PC-3 (cell line): ENCODE measurements around the gene SAMD14. TPM values are rescaled to one million over a fixed set of nuclear protein-coding genes. Genes with fewer than 3 reads are reported as not detected.

Experiments
- ATAC-seq: fragments of 200-7000 bp; cut with Tn5 transposase; 2 replicates; pipeline ENCODE4 v1.9.1; 2020; ENCODE audit warnings: mild to moderate bottlenecking, moderate library complexity
- BruUV-seq: library from RNA; stranded (reverse); fragments of 400-500 nt; replicated peaks from 2 replicates; lab custom pipeline; 2021; lab: Mats Ljungman, UMichigan
- CTCF ChIA-PET: fragments of 300-600 bp; sonication (Branson Sonifier 250); formaldehyde crosslinking; loops from one replicate; lab custom pipeline; 2022; ENCODE audit warnings: antibody characterized with exemption; lab: Charles Lee
- POLR2A ChIA-PET: fragments of 300-600 bp; sonication (Branson Sonifier 250); formaldehyde crosslinking; loops from one replicate; lab custom pipeline; 2022; ENCODE audit warnings: antibody characterized with exemption; ENCODE audit not compliant: unreplicated experiment; lab: Charles Lee
- DNase-seq: peaks from one replicate; pipeline ENCODE4 v3.0.0-alpha.2; 2015
- H2AFZ ChIP-seq: fragments of 300-600 bp; sonication (generic); 2 replicates; pipeline ENCODE4 v1.6.0; 2016; ENCODE audit warnings: antibody characterized with exemption, low read length
- H3F3A ChIP-seq: fragments of 300-600 bp; sonication (generic); one replicate; pipeline ENCODE4 v1.6.0; 2017; ENCODE audit warnings: antibody characterized with exemption, low read length, control low read depth, mild to moderate bottlenecking; ENCODE audit not compliant: unreplicated experiment
- H3K27ac ChIP-seq: fragments of 300-600 bp; sonication (generic); 2 replicates; pipeline ENCODE4 v1.5.1; 2016; ENCODE audit warnings: mild to moderate bottlenecking, low read length
- H3K27me3 ChIP-seq: fragments of 300-600 bp; sonication (generic); 2 replicates; pipeline ENCODE4 v1.6.1; 2016; ENCODE audit warnings: low read length, mixed read lengths
- H3K36me3 ChIP-seq: fragments of 300-600 bp; sonication (generic); 2 replicates; pipeline ENCODE4 v1.6.1; 2016; ENCODE audit warnings: low read depth, mixed run types, low read length, mixed read lengths
- H3K4me1 ChIP-seq: fragments of 300-600 bp; sonication (generic); 2 replicates; pipeline ENCODE4 v1.5.1; 2016; ENCODE audit warnings: low read length; ENCODE audit not compliant: insufficient read depth
- H3K4me2 ChIP-seq: fragments of 300-600 bp; sonication (generic); 2 replicates; pipeline ENCODE4 v1.6.0; 2016; ENCODE audit warnings: low read length
- H3K4me3 ChIP-seq: fragments of 300-600 bp; sonication (generic); 2 replicates; pipeline ENCODE4 v1.5.1; 2016; ENCODE audit warnings: mild to moderate bottlenecking, low read length, mixed read lengths
- H3K79me2 ChIP-seq: fragments of 300-600 bp; sonication (generic); 2 replicates; pipeline ENCODE4 v1.6.1; 2017; ENCODE audit warnings: low read length, mixed read lengths
- H3K9ac ChIP-seq: fragments of 300-600 bp; sonication (generic); 2 replicates; pipeline ENCODE4 v1.6.0; 2016; ENCODE audit warnings: mild to moderate bottlenecking, low read length
- H3K9me2 ChIP-seq: fragments of 300-600 bp; sonication (generic); replicated peaks from 2 replicates; pipeline ENCODE4 v1.6.1; 2016; ENCODE audit warnings: mixed run types, low read length, mixed read lengths
- H3K9me3 ChIP-seq: fragments of 300-600 bp; sonication (generic); 2 replicates; pipeline ENCODE4 v1.6.1; 2016; ENCODE audit warnings: low read length, mixed read lengths
- H4K20me1 ChIP-seq: fragments of 300-600 bp; sonication (generic); 2 replicates; pipeline ENCODE4 v1.6.1; 2016; ENCODE audit warnings: low read length, mixed read lengths
- EZH2 ChIP-seq: fragments of 300-600 bp; sonication (generic); IDR thresholded peaks from one replicate; pipeline ENCODE4 v1.6.1; 2017; ENCODE audit warnings: antibody characterized with exemption, mild to moderate bottlenecking, low read length; ENCODE audit not compliant: unreplicated experiment
- EZH2phosphoT487 ChIP-seq: fragments of 300-600 bp; sonication (generic); IDR thresholded peaks from 2 replicates; pipeline ENCODE4 v1.6.1; 2018; ENCODE audit warnings: mild to moderate bottlenecking, antibody characterized with exemption, low read length, borderline replicate concordance
- intact Hi-C: fragments of 100-400 bp; cut with micrococcal nuclease; formaldehyde crosslinking; loops from 2 replicates; pipeline ENCODE4 v1.9.0; 2023
- total RNA-seq: library from RNA; depleted of rRNA; stranded (reverse); fragments of >200 nt; gene quantifications from 2 replicates; pipeline ENCODE4 v1.2.3, GENCODE V29; 2014
- TF ChIP-seq, protein P1 (sequence below): fragments of 300-600 bp; sonication (generic); conservative IDR thresholded peaks from 2 replicates; pipeline ENCODE4 v1.5.1; 2017; ENCODE audit warnings: antibody characterized with exemption, low read depth, mild to moderate bottlenecking, low read length

The SAMD14 gene
- total RNA-seq, 1 experiment from 2014 or later, result 0.11 TPM

DNA sequence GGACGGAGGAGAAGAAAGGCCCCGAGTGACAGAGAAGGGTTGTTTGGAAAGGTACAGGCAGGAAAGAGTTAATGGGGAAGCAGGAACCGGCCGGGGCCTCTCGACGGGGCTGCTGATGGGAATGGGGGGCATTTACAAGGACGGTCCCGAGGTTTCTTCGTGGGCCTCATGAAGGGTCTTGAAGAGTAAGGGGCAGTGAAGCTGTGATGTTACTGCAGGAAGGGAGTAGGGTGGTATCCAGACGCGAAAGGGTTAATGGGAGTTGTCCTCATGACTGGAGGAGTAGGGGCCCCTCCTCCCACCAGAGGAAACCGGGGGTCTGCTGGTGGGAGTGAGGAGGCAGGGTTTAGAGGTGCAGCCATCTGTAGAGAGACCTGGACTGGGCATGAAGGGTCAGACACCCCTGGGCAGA lies 34.3 kb downstream of the SAMD14 start:
- H3K9me3 ChIP-seq, result no peaks in the 10 kb centered on the region
- ATAC-seq (no peak), DNase-seq (no peak)
- H4K20me1 ChIP-seq, result no peaks in the 10 kb centered on the region
- TF ChIP-seq EZH2phosphoT487, result no peak
- TF ChIP-seq, protein P1, sequence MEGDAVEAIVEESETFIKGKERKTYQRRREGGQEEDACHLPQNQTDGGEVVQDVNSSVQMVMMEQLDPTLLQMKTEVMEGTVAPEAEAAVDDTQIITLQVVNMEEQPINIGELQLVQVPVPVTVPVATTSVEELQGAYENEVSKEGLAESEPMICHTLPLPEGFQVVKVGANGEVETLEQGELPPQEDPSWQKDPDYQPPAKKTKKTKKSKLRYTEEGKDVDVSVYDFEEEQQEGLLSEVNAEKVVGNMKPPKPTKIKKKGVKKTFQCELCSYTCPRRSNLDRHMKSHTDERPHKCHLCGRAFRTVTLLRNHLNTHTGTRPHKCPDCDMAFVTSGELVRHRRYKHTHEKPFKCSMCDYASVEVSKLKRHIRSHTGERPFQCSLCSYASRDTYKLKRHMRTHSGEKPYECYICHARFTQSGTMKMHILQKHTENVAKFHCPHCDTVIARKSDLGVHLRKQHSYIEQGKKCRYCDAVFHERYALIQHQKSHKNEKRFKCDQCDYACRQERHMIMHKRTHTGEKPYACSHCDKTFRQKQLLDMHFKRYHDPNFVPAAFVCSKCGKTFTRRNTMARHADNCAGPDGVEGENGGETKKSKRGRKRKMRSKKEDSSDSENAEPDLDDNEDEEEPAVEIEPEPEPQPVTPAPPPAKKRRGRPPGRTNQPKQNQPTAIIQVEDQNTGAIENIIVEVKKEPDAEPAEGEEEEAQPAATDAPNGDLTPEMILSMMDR, result no peak
- no peak for TF ChIP-seq EZH2
- H3K27ac ChIP-seq, result no peak overlapping the region
- H3F3A ChIP-seq, result peaks cover 12% of the 10 kb centered on the region
- intact Hi-C loops, result loop anchor here (2.0 kb wide), 5 partner anchors 33 to 201 kb away; partner anchors contain the start of gene PPP1R9B
- no peaks in the 10 kb centered on the region; the same call in 1 of the 2 replicates for H3K36me3 ChIP-seq
- H3K27me3 ChIP-seq, result no peaks in the 10 kb centered on the region
- peaks cover 14% of the 10 kb centered on the region for H3K4me1 ChIP-seq
- H3K4me3 ChIP-seq, result peak overlapping the region; percentile 88
- no TSS peak for BruUV-seq
- H3K4me2 ChIP-seq, result peak overlapping the region; percentile 96
- CTCF ChIA-PET, result no interaction called here
- no peaks in the 10 kb centered on the region for H3K9me2 ChIP-seq
- peaks cover 9% of the 10 kb centered on the region for H3K79me2 ChIP-seq
- POLR2A ChIA-PET, result no interaction called here
- peak overlapping the region; percentile 76 for H3K9ac ChIP-seq
- H2AFZ ChIP-seq, result peak overlapping the region; percentile 95

DNA sequence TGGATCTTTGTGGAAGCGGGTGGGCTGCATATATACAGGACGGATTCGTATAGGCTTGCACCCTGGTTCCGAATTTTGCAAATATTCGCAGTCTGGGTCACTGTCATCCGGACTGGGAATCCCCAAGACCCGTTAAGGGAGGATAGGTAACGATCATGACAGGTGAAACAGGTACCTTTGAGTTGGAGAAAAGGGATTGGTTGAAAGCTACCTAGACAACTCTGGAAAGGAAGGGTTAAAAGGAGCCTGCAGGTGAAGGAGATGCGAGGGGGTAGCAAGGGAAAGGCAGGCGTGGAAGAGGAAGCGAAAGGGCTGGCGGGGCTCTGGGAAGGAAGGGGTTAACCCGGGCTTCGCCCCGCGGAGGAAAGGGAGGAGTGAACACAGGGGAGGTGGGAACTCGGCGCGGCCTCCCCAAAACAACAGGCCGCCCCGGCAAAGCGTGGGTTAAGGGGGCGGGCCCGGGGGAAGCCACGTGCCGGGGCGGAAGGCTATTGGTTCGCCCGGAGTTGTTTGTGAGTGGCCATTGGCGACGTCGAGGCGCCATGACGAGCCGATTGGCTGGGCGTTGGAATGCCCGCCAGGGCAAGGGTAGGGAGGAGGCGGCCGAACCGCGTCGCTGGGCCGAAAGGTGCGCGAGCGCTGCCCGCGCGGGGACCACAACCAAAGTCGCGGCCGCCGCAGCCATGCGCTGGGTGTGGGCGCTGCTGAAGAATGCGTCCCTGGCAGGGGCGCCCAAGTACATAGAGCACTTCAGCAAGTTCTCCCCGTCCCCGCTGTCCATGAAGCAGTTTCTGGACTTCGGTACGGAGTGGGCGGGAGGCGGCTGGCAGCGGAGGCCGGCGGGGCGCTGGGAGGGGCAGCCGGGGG lies 35.0 kb downstream of the SAMD14 start, which contains the start of gene PDK2:
Gene PDK2 (plus strand): TSS at position 599 of the 867 bp plus-strand sequence. CDS start 85 bp downstream, at position 684.
- BruUV-seq, result TSS peak; percentile 37
- H3K9me2 ChIP-seq, result no peaks in the 10 kb centered on the region
- ChIA-PET CTCF (interaction anchor here (0.6 to 1.7 kb wide), 17 partner anchors 13 to 349 kb away, joined by 3 to 11 read pairs (median 4); partner anchors contain the start of genes ITGA3 and PPP1R9B), POLR2A (interaction anchor here (0.8 kb wide), 1 partner anchor 32 kb away, joined by 3 read pairs; no protein-coding TSS in a partner anchor)
- peaks cover 4% of the 10 kb centered on the region for H3K36me3 ChIP-seq
- H2AFZ ChIP-seq, result peak within 1 kb of the TSS; percentile 95
- peak within 1 kb of the TSS; percentile 76 for H3K9ac ChIP-seq
- peaks cover 12% of the 10 kb centered on the region for H3F3A ChIP-seq
- peaks cover 14% of the 10 kb centered on the region for H3K4me1 ChIP-seq
- H3K27me3 ChIP-seq, result no peaks in the 10 kb centered on the region
- H4K20me1 ChIP-seq, result no peaks in the 10 kb centered on the region
- ATAC-seq (peak; percentile 82), DNase-seq (peak; percentile 99)
- no peaks in the 10 kb centered on the region for H3K9me3 ChIP-seq
- peak within 1 kb of the TSS; percentile 88 for H3K4me3 ChIP-seq
- peak within 1 kb of the TSS; percentile 20 for H3K27ac ChIP-seq
- TF ChIP-seq EZH2 (no peak), EZH2phosphoT487 (no peak)
- TF ChIP-seq, protein P1, result no peak
- peak within 1 kb of the TSS; percentile 96 for H3K4me2 ChIP-seq
- H3K79me2 ChIP-seq, result peaks cover 9% of the 10 kb centered on the region
- intact Hi-C loops, result loop anchor here (1.0 to 2.0 kb wide), 7 partner anchors 32 to 202 kb away; partner anchors contain the start of gene PPP1R9B
